C4-2B (cell line): Measurements from ENCODE around the gene SPTBN5.

Experiments
- ZFX ChIP-seq: fragments of 450-650 bp; IDR thresholded peaks from 2 replicates; pipeline ENCODE4 v1.6.1; 2017
- TF ChIP-seq, protein P1 (sequence below): fragments of 450-650 bp; conservative IDR thresholded peaks from 2 replicates; pipeline ENCODE4 v1.5.1; 2017; ENCODE audit warnings: mild to moderate bottlenecking

DNA sequence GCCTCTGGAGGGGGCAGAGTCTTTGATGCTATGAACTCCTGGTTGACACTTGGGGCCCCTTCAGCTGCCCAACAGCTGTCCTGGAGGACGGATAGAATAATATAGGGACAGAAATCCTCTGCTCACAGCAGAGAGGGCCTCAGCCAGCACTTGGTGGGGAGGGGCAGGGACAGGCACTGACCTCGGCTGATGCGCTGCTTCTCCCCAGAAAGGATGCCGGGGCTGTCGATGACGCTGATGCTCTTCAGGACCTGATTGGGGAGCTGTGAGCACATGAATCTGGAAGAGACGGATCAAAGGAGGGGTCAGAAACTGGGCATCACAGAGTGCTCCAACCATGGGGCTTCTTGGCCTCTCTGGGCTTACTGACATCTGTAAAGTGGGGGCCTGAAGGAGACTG is 49.0 kb upstream of the SPTBN5 start:
- no peak for TF ChIP-seq ZFX
- TF ChIP-seq, protein P1, sequence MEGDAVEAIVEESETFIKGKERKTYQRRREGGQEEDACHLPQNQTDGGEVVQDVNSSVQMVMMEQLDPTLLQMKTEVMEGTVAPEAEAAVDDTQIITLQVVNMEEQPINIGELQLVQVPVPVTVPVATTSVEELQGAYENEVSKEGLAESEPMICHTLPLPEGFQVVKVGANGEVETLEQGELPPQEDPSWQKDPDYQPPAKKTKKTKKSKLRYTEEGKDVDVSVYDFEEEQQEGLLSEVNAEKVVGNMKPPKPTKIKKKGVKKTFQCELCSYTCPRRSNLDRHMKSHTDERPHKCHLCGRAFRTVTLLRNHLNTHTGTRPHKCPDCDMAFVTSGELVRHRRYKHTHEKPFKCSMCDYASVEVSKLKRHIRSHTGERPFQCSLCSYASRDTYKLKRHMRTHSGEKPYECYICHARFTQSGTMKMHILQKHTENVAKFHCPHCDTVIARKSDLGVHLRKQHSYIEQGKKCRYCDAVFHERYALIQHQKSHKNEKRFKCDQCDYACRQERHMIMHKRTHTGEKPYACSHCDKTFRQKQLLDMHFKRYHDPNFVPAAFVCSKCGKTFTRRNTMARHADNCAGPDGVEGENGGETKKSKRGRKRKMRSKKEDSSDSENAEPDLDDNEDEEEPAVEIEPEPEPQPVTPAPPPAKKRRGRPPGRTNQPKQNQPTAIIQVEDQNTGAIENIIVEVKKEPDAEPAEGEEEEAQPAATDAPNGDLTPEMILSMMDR = no peak
